GM19023 (cell line): ENCODE data around the gene GRIK4.

Experiments
- ATAC-seq: cut with Tn5 transposase; IDR thresholded peaks from one replicate; pipeline ENCODE4 v1.9.1; 2021; ENCODE audit warnings: mild to moderate bottlenecking, moderate library complexity; ENCODE audit not compliant: unreplicated experiment

Gene GRIK4

GRCh38 chr11:120696597-120697218 is 185.2 kb downstream of the GRIK4 start:
- no peak for ATAC-seq

- ATAC-seq: no peak
Observed at GRCh38 chr11:120698918-120699317, 187.4 kb downstream of the GRIK4 start.

- no peak for ATAC-seq
Observed at GRCh38 chr11:120702656-120703055, 191.1 kb downstream of the GRIK4 start.

- ATAC-seq: peak; percentile 63
Observed at GRCh38 chr11:120703358-120704152, 192.0 kb downstream of the GRIK4 start.

- no peak for ATAC-seq
Observed at GRCh38 chr11:120704256-120704750, 192.8 kb downstream of the GRIK4 start.

GRCh38 chr11:120706257-120706656 is 194.7 kb downstream of the GRIK4 start:
- ATAC-seq: no peak

GRCh38 chr11:120707098-120707497 is 195.6 kb downstream of the GRIK4 start:
- ATAC-seq: no peak

GRCh38 chr11:120707663-120708062 is 196.1 kb downstream of the GRIK4 start:
- ATAC-seq: no peak

GRCh38 chr11:120708511-120709183 is 197.1 kb downstream of the GRIK4 start:
- no peak for ATAC-seq

GRCh38 chr11:120709808-120710207 is 198.3 kb downstream of the GRIK4 start:
- peak; percentile 82 for ATAC-seq

- peak; percentile 27 for ATAC-seq
Observed at GRCh38 chr11:120710354-120711131, 199.0 kb downstream of the GRIK4 start.

GRCh38 chr11:120712014-120712413 is 200.5 kb downstream of the GRIK4 start:
- ATAC-seq: no peak

GRCh38 chr11:120712881-120713280 is 201.3 kb downstream of the GRIK4 start:
- ATAC-seq: no peak

GRCh38 chr11:120713296-120713695 is 201.7 kb downstream of the GRIK4 start:
- no peak for ATAC-seq

GRCh38 chr11:120714438-120714837 is 202.9 kb downstream of the GRIK4 start:
- ATAC-seq: no peak

- ATAC-seq: no peak
Observed at GRCh38 chr11:120715239-120715638, 203.7 kb downstream of the GRIK4 start.

- no peak for ATAC-seq
Observed at GRCh38 chr11:120717042-120717441, 205.5 kb downstream of the GRIK4 start.

GRCh38 chr11:120717623-120718022 is 206.1 kb downstream of the GRIK4 start:
- ATAC-seq: no peak

GRCh38 chr11:120718171-120718570 is 206.6 kb downstream of the GRIK4 start:
- ATAC-seq: no peak

- ATAC-seq: no peak
Observed at GRCh38 chr11:120719348-120719747, 207.8 kb downstream of the GRIK4 start.

- ATAC-seq: no peak
Observed at GRCh38 chr11:120720760-120721159, 209.2 kb downstream of the GRIK4 start.
